NT2/D1 (cell line): ENCODE measurements around the gene MAIP1.

Source experiments
- DNase-seq: peaks from one replicate; pipeline ENCODE4 v3.0.0-alpha.2; 2011; ENCODE audit warnings: low read depth, low spot score
- H3K27me3 ChIP-seq: 2 replicates; pipeline ENCODE4 v1.6.0; 2011; ENCODE audit warnings: mild to moderate bottlenecking; ENCODE audit not compliant: insufficient read length, insufficient read depth
- H3K36me3 ChIP-seq: 2 replicates; pipeline ENCODE4 v1.6.1; 2011; ENCODE audit warnings: mild to moderate bottlenecking, low read length, mixed read lengths; ENCODE audit not compliant: insufficient read depth, insufficient read length
- H3K4me1 ChIP-seq: 2 replicates; pipeline ENCODE4 v1.5.1; 2011; ENCODE audit not compliant: insufficient read depth, insufficient read length
- H3K4me3 ChIP-seq: 2 replicates; pipeline ENCODE4 v1.5.1; 2011; ENCODE audit warnings: low read depth; ENCODE audit not compliant: insufficient read length
- H3K9ac ChIP-seq: 2 replicates; pipeline ENCODE4 v1.6.0; 2011; ENCODE audit warnings: low read depth; ENCODE audit not compliant: insufficient read length
- H3K9me3 ChIP-seq: 2 replicates; pipeline ENCODE4 v1.5.1; 2011; ENCODE audit warnings: mild to moderate bottlenecking, low read length; ENCODE audit not compliant: insufficient read depth
- SUZ12 ChIP-seq: IDR thresholded peaks from 2 replicates; pipeline ENCODE4 v1.6.1; 2011; ENCODE audit not compliant: insufficient read length, insufficient read depth; ENCODE audit errors: extremely low read depth
- YY1 ChIP-seq: IDR thresholded peaks from 2 replicates; pipeline ENCODE4 v1.6.1; 2011; ENCODE audit not compliant: insufficient read length, insufficient read depth
- ZNF274 ChIP-seq: IDR thresholded peaks from 2 replicates; pipeline ENCODE4 v1.6.1; 2011; ENCODE audit warnings: mild to moderate bottlenecking, low read depth, low read length

MAIP1 gene

DNA sequence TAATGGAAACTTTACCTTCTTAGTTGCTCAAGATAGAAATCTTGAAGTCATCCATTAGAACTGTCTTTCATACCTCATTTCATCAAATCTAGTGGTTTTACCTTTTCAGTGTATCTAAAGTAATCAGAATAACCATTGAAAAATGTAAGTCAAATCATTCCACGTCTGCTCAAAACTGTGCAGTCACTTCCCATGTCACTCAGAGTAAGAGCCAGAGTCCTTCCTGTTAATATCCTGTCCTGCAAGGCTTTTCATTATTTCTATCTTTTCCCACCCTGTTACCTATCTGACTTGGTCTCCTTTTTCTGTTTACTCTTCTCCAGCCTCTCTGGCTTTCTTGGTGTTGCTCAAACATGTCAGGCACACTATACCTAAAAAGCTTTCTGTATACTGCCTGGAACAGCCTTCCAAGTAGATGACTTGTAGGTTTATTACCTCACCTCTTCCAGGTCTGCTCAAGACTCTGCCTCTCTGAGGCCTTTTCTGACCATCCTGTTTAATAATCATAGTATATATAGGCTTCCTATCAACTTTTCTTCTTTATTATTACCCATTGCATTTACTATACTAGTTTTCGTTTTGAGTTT lies 40.9 kb upstream of the MAIP1 start:
- no peak for DNase-seq
- no peak for TF ChIP-seq YY1
- no peak for TF ChIP-seq ZNF274
- no peak for TF ChIP-seq SUZ12
- H3K27me3 ChIP-seq: no peaks in the 10 kb centered on the region
- H3K36me3 ChIP-seq: peaks cover 55% of the 10 kb centered on the region
- H3K9ac ChIP-seq: no peak overlapping the region
- no peak overlapping the region for H3K4me3 ChIP-seq
- H3K9me3 ChIP-seq: peaks cover 43% of the 10 kb centered on the region
- H3K4me1 ChIP-seq: no peaks in the 10 kb centered on the region

DNA sequence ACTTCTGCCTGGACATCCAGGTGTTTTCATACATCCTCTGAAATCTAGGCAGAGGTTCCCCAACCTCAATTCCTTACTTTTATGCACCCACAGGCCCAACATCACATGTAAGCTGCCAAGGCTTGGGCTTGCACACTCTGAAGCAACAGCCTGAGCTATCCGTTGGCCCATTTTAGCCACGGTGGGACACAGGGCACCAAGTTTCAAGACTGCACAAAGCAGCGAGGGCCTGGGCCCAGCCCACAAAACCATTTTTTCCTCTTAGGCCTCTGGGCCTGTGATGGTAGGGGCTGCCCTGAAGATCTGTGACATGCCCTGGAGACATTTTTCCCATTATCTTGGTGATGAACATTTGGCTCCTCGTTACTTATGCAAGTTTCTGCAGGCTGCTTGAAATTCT lies 38.4 kb upstream of the MAIP1 start:
- peaks cover 66% of the 10 kb centered on the region for H3K36me3 ChIP-seq
- no peak for TF ChIP-seq ZNF274
- H3K27me3 ChIP-seq: no peaks in the 10 kb centered on the region
- H3K9me3 ChIP-seq: peaks cover 43% of the 10 kb centered on the region
- no peaks in the 10 kb centered on the region for H3K4me1 ChIP-seq
- H3K9ac ChIP-seq: no peak overlapping the region
- DNase-seq: no peak
- no peak overlapping the region for H3K4me3 ChIP-seq

- DNase-seq: no peak
These were observed 32.5 kb upstream of the MAIP1 start for GRCh38 chr2:199922856-199923255.

GRCh38 chr2:199923924-199924323 lies 31.5 kb upstream of the MAIP1 start:
- no peak for DNase-seq
- Histone ChIP-seq H3K9ac (no peak overlapping the region), H3K27me3 (no peaks in the 10 kb centered on the region), H3K36me3 (peaks cover 65% of the 10 kb centered on the region), H3K4me1 (no peaks in the 10 kb centered on the region), H3K9me3 (no peaks in the 10 kb centered on the region), H3K4me3 (no peak overlapping the region)
- no peak for TF ChIP-seq SUZ12
- TF ChIP-seq ZNF274: no peak
- no peak for TF ChIP-seq YY1

More at GRCh38 chr2:199922856-199923255, 32.5 kb upstream of the MAIP1 start:
- TF ChIP-seq YY1: no peak
- no peak for TF ChIP-seq SUZ12
- no peak for TF ChIP-seq ZNF274
- Histone ChIP-seq H3K27me3 (no peaks in the 10 kb centered on the region), H3K9ac (no peak overlapping the region), H3K4me1 (no peaks in the 10 kb centered on the region), H3K36me3 (peaks cover 67% of the 10 kb centered on the region), H3K4me3 (no peak overlapping the region), H3K9me3 (peaks cover 2% of the 10 kb centered on the region; the same call in 1 of the 2 replicates)

DNA sequence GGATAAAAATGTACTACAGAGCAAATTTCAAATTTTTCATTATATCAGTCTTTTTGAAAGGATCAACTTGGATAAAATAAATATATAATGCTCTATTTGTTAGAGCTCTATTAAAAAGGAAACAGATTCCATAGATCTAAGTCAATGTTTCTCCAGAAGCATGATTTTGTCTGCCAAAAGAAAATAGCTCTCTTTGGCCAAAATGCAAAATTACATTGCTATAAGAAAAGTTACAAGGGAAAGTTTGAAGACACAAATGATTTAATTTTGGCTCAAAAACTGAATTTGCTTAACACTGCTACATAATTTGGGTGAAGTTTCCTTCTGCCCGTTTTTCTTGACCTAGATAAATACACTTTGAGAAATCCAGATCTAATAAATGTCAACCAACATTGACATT lies 28.6 kb upstream of the MAIP1 start:
- H3K4me1 ChIP-seq: no peaks in the 10 kb centered on the region
- no peak overlapping the region for H3K9ac ChIP-seq
- H3K4me3 ChIP-seq: no peak overlapping the region
- no peak for DNase-seq
- no peaks in the 10 kb centered on the region for H3K9me3 ChIP-seq
- TF ChIP-seq ZNF274: no peak
- no peak for TF ChIP-seq SUZ12
- TF ChIP-seq YY1: no peak
- H3K36me3 ChIP-seq: peaks cover 74% of the 10 kb centered on the region
- H3K27me3 ChIP-seq: no peaks in the 10 kb centered on the region

DNA sequence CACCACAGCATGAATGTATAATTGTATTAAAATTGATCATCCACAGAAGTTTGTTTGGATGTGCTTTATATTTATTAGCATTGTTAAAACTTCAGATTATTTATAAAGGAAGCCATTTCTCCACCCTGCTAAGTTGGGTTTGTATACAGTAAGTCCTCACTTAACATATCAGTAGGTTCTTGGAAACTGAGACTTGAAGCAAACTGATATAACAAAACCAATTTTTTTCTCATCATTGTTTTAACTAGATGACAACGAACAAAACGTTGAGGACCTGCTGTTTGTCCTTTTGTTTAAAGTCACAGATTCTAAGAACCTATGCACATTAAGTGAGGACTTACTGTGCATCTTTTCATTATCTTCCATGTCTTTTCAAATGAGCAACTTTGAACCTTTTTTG lies 27.2 kb upstream of the MAIP1 start:
- H3K36me3 ChIP-seq: peaks cover 79% of the 10 kb centered on the region
- no peaks in the 10 kb centered on the region for H3K4me1 ChIP-seq
- no peaks in the 10 kb centered on the region for H3K9me3 ChIP-seq
- H3K9ac ChIP-seq: no peak overlapping the region
- no peak for DNase-seq
- H3K27me3 ChIP-seq: no peaks in the 10 kb centered on the region
- TF ChIP-seq SUZ12: no peak
- TF ChIP-seq YY1: no peak
- TF ChIP-seq ZNF274: no peak
- H3K4me3 ChIP-seq: no peak overlapping the region

DNA sequence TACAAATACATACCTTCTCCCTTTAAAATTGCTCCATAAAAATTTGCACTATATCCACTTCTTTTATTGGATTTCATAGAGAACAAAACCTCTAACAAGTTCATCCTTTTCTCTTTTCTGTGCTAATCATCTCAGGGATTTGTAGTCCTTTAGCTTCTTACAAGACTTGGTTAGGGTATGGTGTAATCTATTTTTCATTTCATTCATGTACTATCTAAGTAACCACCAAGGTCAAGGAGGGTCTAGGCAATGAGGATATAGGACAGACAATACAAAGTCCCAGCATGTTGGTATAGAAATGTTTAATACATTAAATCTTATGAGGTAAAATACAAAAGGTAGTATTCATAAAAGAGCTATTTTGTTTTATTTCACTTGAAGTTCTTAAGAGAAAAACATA lies 26.8 kb upstream of the MAIP1 start:
- peaks cover 80% of the 10 kb centered on the region for H3K36me3 ChIP-seq
- no peak overlapping the region for H3K9ac ChIP-seq
- H3K27me3 ChIP-seq: no peaks in the 10 kb centered on the region
- no peak for DNase-seq
- TF ChIP-seq ZNF274 (no peak), SUZ12 (no peak), YY1 (no peak)
- H3K9me3 ChIP-seq: no peaks in the 10 kb centered on the region
- H3K4me3 ChIP-seq: no peak overlapping the region
- H3K4me1 ChIP-seq: no peaks in the 10 kb centered on the region

DNA sequence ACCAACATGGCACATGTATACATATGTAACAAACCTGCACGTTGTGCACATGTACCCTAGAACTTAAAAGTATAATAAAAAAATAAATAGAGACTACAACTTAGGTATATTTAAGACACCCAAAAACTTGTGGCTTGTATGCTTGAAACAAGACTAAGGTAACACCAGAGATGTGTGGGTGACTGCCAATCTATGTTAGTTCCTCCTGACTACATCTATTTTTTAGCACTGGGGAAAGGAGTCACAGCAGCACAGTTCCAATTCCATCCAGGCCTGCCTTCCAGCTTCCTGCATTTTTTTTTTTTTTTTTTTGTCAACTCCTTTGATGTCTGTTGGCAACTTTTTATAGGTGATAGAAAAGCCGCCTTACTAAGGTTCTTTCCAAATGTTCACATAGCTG lies 26.1 kb upstream of the MAIP1 start:
- Histone ChIP-seq H3K4me3 (no peak overlapping the region), H3K4me1 (no peaks in the 10 kb centered on the region), H3K9ac (no peak overlapping the region), H3K36me3 (peaks cover 78% of the 10 kb centered on the region), H3K9me3 (no peaks in the 10 kb centered on the region), H3K27me3 (no peaks in the 10 kb centered on the region)
- TF ChIP-seq SUZ12: no peak
- no peak for TF ChIP-seq YY1
- TF ChIP-seq ZNF274: no peak
- no peak for DNase-seq
